GM19193 (cell line): ENCODE results near the gene LAPTM5.
A peak's percentile ranks its signal among the peaks of the same experiment; 100 is the strongest.

Source experiments
- POLR2A ChIP-seq: IDR thresholded peaks from 4 replicates; pipeline ENCODE4 v1.6.1; 2011; ENCODE audit not compliant: insufficient read depth, insufficient read length; ENCODE audit errors: extremely low read depth

LAPTM5 gene

DNA sequence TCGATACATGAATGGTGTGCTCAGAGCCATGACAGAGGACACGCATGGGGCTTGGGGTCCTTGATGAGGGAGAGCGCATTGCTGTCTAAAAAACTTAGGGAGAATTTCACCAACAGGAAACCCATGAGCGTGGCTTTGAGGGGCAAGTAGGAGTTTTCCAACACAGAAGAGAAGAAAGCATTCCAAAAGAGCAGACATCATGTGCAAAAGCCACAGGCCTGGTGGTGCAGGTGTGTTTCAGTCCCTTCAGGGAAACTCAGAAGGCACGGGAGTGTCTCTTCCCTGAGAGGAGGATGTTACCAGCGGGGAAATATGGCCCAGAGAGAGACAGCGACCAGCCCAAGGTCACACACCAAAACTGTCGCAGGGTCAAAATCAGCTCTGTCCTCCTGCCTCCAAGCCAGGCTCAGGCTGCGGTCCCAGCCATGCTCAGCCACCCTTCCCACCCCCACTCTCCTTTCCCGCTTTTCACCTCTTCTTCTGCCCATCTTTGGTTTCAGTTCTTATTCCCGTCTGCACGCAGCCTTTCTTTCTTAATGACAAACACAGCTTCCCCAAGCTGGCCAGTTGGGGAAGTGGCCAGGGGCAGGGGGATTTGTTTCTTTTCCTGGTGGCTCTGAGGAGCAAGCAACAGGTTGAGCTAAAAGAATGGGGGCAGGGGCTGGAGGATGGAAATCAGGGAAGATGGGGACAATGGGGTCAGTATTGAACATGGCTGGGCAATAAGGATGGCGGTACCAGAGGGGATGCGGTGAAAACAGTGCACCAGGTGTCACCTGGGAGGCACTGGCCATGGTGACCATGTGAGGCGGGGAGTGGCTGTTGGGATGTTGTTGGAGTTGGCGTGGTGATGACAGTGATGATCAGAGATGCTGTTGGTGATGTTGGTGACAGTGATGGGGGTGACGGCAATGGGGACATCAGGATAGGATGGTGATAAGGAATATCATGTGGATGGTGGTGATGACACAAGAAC lies 10.3 kb downstream of the LAPTM5 start:
- TF ChIP-seq POLR2A = peak; percentile 42

- no peak for TF ChIP-seq POLR2A
These were observed 11.2 kb downstream of the LAPTM5 start for GRCh38 chr1:30746212-30747032.

GRCh38 chr1:30745834-30746208 lies 11.8 kb downstream of the LAPTM5 start:
- peak; percentile 33 for TF ChIP-seq POLR2A

DNA sequence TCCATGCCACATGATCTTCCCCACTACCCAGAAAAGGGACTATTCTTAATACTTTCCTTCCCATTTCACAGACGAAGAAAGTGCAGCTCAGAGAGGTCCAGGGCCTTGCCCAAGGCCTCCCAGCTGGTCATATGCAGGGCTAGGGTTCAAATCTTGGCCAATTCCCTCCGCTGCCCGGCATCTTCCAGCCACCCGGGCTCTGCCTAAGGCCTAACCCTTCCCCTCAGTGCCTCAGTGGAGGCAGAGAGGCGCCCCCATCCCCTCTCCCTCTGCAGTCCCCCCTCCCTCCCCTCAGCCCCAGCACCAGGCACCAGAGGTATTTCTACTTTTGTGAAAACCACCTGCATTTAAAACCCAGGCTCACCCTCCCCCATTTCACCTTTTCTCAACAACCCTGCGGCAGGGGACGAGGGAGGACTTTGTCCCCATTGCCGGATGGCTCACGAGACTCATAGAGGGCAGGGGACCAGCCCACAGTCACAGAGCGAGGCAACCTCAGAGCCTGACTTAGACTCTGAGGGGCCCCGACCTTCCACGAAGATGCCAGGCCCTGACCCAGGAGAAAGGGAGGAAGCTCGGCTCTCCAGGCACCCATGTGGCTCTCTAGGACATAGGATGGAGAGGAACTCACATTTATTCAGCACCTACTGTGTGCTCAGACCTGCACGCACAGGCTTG lies 12.3 kb downstream of the LAPTM5 start:
- TF ChIP-seq POLR2A = peak; percentile 45

DNA sequence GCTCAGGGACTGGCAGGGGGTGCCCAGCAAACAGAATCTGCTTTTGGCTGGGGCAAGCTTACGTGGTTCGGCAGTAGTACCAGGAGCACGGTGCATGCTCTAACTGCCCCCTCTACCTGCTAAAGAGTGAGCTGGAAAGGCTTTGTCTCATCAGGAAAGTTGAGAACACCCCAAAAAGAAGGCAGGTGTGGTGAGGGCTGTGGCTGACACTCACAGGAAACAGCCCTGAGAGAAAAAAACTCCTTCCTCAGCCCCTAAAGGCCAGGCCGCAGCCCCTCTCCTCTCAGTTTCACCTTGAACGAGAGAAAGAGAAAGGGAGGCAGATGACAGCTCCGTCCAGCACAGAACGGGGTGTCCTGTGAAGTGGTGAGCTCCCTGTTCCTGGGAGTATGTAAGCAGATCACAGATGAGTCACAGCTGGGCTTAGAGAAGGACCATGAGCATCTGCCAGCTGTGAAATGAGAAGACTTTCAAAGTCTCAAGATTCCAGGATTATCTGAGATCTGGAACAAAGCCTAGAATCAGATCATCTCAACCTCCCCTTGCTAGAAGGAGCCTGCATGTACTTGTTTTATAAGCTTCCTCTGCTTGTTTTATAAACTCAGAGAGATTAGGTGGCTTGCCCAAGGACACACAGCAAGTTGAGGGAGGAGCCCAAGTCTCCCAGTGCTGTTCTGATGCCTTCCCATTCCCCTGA lies 13.4 kb downstream of the LAPTM5 start:
- peak; percentile 61 for TF ChIP-seq POLR2A

- no peak for TF ChIP-seq POLR2A
These were observed 14.0 kb downstream of the LAPTM5 start for GRCh38 chr1:30743584-30744059.

- TF ChIP-seq POLR2A = no peak
These were observed 14.5 kb downstream of the LAPTM5 start for GRCh38 chr1:30742963-30743559.

DNA sequence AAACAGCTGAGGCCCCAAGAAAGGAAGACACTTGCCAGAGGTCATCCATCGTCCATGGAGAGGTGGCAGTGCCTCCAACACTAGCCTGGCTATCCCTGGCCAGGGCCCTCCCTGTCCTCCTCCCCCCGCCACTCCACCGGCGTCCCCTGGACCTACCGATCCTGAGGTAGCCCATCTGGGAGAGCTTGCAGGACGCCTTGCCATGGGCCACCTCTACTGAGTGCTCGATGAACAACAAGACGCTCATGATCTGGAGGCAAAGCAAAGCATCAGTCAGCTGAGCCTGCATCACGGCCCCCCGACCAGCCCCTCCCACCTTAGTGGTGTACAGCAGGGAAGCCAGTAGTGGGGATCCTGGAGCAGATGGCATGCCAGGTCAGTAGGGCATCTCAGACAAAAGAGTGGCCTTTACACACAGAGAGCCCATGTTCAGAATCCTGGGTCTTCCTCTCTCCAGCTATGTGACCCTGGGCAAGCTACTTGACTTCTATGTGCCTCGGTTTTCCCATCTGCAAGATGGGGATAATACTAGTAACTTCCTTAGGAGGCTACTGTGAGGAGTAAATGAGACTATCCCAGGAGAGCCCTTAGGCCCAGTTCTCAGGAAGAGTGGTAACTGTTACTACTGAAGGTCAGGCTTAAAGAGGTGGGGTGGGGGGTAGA lies 15.1 kb downstream of the LAPTM5 start:
- peak; percentile 25 for TF ChIP-seq POLR2A

DNA sequence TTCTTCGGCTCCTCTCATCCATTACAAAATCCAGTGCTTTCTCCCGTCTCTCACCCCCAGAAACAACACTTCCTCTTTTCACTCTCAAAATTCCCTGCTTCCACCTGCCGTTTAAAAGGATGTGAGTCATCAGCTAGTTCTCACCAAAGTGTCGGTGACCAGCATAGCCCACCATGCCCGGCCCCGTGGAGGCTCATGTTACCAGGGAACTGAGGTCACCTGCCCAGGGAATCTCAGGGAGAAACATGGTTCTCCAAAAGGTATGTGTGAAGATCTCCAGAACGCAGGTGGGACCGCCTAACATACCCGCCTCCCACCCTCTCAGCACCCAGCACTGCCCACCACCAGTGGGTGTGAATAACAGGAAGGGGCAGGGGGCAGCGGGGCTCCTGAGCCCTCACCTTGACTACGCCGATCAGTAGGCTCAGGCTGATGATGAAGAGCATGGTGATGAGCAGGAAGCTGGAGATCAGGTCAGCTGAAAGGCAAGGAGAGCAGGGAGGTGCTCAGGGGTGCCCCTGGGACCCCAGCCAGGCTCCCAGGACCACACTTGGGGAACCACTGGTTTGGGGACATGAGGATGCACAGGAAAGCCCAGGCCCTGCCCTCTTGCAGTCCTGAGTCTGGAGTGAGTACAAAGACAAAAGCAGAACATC lies 16.2 kb downstream of the LAPTM5 start:
- no peak for TF ChIP-seq POLR2A

GRCh38 chr1:30740251-30741238 lies 17.0 kb downstream of the LAPTM5 start:
- peak; percentile 20 for TF ChIP-seq POLR2A

GRCh38 chr1:30739601-30740000 lies 18.0 kb downstream of the LAPTM5 start:
- no peak for TF ChIP-seq POLR2A
